Measurements from ENCODE around the gene ELOVL2.
"Not testable (repeated sequence)": the region's sequence is repeated elsewhere in the genome, so short reads cannot be mapped to it uniquely, and the experiment has no call there.

The ELOVL2 gene

GRCh38 chr6:11021003-11021402, 23.1 kb downstream of the ELOVL2 start:
- DNase-seq (ENCODE audit: low read depth) = no peak

GRCh38 chr6:11018225-11018624, 25.9 kb downstream of the ELOVL2 start:
- DNase-seq (ENCODE audit: low read depth) = no peak

GRCh38 chr6:11017090-11017489, 27.0 kb downstream of the ELOVL2 start:
- no peak for DNase-seq (ENCODE audit: low read depth)

GRCh38 chr6:11016452-11016851, 27.7 kb downstream of the ELOVL2 start:
- DNase-seq (ENCODE audit: low read depth) = no peak

GRCh38 chr6:11015102-11015501, 29.0 kb downstream of the ELOVL2 start:
- DNase-seq (ENCODE audit: low read depth) = no peak

GRCh38 chr6:11013721-11014070, 30.4 kb downstream of the ELOVL2 start:
- no peak for DNase-seq (ENCODE audit: low read depth)

DNA sequence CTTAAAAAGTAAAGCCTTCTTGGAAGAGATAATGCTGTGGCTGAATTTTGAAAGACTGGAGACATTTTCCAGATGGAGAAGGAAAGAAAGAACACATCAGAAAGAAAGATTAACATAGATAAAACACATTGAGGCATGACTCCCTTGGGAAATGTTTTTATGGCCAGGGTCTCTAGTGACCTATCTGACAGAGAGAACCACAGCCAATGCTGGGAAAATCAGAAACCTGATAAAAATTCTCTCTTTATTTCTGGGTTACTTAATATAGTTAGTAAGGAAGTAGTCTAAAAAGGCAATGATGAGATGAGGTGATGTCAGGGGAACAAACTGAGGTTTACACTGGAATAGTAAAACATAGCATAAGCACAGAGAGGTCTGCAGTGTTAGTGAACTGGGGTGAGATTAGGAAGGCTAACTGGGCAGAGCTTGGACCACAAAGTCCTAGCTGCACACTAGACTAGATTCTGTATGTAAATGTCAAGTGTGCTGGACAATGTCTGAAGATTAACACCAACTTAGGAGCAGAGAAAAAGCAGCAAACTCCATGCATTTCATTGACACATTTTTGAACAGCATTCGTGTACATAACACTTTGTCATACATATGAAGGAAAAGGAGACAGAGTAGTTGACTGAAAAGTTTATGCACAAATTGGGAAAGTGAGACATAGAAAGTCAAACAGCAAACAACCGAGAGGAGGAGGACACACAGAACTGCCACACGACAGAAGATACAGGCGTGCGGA, 31.0 kb downstream of the ELOVL2 start:
- no peak for DNase-seq (ENCODE audit: low read depth)

DNA sequence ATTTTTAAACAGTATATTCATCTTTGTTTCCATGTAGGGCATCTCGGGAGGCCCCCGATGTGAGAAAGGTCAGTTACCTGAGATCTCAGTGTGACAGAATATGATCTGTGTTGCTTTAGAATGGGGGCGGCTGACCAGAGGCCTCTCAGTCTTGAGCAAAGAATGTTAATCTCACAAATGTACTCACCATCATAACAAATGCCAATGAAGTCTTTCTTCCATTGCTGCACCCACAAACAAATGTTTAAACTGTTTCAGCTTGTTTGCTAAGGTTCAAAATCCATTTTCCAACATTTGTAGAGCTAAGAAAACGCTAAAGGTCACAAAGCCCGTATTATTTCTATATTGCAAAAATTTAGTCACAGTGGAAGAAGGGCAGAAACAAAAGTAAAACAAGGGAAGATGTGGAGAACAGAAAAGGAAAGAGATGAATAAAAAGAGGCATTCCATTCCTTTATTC, 31.8 kb downstream of the ELOVL2 start:
- no peak for DNase-seq (ENCODE audit: low read depth)

GRCh38 chr6:11011787-11012234, 32.3 kb downstream of the ELOVL2 start:
- no peak for DNase-seq (ENCODE audit: low read depth)

GRCh38 chr6:11009353-11009752, 34.8 kb downstream of the ELOVL2 start:
- DNase-seq (ENCODE audit: low read depth) = no peak

DNA sequence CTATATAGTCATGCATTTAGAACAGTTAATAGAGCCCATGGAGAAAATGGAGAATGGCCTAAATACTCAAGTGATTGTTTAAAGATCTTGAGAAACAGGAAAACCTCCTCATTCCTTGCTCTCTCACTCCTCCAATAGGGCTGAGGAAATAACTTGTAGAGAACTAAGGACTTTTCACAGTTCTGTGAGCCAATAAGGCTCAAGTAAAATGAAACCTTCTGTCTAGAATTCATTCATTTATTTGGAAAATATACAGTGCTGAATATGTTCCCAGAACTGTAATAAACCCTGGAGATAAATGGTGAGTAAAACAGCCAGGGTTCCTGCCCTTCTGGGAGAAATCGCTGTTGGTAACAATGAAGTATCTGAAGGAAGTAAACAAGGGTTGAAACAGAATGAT, 35.3 kb downstream of the ELOVL2 start:
- no peak for DNase-seq (ENCODE audit: low read depth)

GRCh38 chr6:11007715-11008608, 36.1 kb downstream of the ELOVL2 start:
- no peak for DNase-seq (ENCODE audit: low read depth)

- DNase-seq (ENCODE audit: low read depth) = no peak
These were observed 38.0 kb downstream of the ELOVL2 start for GRCh38 chr6:11006061-11006460.

DNA sequence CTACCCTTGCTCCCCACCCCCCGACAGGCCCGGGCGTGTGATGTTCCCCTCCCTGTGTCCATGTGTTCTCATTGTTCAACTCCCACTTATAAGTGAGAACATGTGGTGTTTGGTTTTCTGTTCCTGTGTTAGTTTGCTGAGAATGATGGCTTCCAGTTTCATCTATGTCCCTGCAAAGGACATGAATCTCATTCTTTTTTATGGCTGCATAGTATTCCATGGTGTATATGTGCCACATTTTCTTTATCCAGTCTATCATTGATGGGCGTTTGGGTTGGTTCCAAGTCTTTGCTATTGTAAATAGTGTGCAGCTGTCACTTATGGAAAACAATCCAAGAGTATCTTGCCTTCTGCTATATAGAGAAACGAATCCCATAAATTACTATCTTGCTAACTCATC, 40.8 kb downstream of the ELOVL2 start:
- DNase-seq (ENCODE audit: low read depth) = not testable (repeated sequence)

GRCh38 chr6:11002176-11002575, 41.9 kb downstream of the ELOVL2 start:
- no peak for DNase-seq (ENCODE audit: low read depth)

GRCh38 chr6:10999994-11000393, 44.1 kb downstream of the ELOVL2 start:
- DNase-seq (ENCODE audit: low read depth) = no peak

DNA sequence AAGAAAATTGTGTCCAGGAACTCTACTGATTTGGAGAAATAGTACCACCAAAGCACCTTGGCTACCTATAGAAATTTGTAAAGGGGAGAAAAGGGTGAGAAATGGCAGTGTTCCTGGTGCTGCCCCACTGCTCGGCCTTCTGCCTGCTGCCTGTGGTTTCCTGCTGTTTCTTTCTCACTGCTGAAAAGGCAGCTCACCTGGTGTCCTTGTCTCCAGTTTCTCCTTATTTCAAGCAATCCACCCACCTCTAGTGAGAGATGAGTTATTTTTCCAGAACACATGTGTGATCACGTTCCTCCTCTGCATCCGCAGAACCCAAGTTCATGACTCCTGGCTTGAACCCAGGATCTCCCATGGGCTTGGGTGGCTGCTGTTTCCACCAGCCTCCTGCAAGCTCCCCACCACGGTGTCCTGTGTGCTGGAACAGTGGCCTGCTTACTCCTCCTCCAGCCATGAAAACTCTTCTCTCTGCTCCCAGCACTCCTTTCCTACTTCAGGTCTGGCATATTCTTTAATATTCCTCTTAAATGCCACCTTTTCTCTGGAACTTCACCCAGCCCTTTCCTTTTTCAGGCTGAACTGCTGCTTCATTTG, 48.9 kb downstream of the ELOVL2 start:
- no peak for DNase-seq (ENCODE audit: low read depth)

DNA sequence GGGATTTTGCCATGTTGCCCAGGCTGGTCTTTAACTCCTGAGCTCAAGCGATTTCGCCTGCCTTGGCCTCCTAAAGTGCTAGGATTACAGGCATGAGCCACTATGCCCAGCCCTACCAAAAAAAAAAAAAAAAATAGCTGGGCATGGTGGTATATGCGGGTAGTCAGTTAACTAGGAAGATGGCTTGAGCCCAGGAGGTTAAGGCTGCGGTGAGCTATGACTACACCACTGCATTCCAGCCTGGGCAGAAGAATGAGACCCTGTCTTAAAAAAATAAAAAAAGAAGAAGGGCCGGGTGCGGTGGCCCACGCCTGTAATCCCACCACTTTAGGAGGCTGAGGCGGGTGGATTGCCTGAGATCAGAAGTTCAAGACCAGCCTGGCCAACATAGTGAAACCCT, 50.2 kb downstream of the ELOVL2 start:
- DNase-seq (ENCODE audit: low read depth) = no peak

GRCh38 chr6:10991115-10991514, 53.0 kb downstream of the ELOVL2 start:
- no peak for DNase-seq (ENCODE audit: low read depth)

DNA sequence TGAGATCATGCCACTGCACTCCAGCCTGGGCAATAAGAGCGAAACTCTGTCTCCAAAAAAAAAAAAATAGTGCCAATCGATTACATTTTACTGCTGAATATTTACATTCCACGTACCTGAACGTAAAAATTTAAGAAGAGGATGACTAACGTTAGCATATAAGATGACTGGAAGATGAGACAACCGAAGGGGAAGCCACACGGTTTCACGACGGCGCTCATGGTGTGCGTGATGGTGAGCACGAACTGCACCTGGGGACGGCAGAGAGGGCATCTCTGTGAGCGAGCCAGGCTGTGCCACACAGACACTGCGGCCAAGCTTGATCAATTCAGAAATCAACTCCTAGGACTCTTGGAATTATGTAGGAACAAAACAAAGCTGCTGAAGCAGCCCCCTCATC, 54.5 kb downstream of the ELOVL2 start:
- no peak for DNase-seq (ENCODE audit: low read depth)

GRCh38 chr6:10984959-10985358, 59.1 kb downstream of the ELOVL2 start:
- DNase-seq (ENCODE audit: low read depth) = not testable (repeated sequence)

- no peak for DNase-seq (ENCODE audit: low read depth)
These were observed 62.7 kb downstream of the ELOVL2 start for GRCh38 chr6:10981409-10981808.

DNA sequence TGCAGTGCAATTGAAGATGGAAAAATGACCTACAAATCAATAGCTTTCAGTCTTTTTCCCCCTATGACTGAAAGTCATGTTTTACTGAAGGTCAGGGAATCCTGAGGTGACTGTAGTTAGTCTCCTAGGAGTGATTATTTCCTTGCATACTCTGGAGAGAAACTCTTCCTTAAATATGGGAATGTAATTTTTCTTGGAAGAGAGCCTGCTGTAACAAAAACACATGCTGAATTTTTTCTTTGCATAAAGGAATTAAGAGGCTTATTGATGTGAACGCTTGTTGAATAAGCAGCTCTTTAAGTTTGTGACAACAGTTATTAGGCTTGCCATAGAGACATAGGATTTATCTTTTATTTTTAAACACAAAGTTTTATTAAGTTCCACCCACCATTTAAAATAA, 64.5 kb downstream of the ELOVL2 start:
- DNase-seq (ENCODE audit: low read depth) = no peak

All from stimulated activated CD4-positive, alpha-beta T cell treated with anti-CD3 and anti-CD28 coated beads, Interleukin-2, amount 100 ng/mL, for 4 hours (primary cell).